Gastrocnemius medialis (tissue), 4 donors: ENCODE measurements around the gene SETBP1. TPM values are rescaled to one million over a fixed set of nuclear protein-coding genes. Genes with fewer than 3 reads are reported as not detected.

ENCODE experiments used
- ATAC-seq, 2 donors: fragments of 150-250 bp; one replicate each; pipeline ENCODE4 v1.9.1; 2016
- DNase-seq, 2 donors: peaks; one replicate each; pipeline ENCODE4 v3.0.0-alpha.2; 2019
- H3K27ac ChIP-seq, 4 donors: fragments of 200-600 bp; sonication (generic); 1 replicate in 1 of 4; 2 replicates in 3 of 4; pipeline ENCODE4 v1.5.1; 2016 to 2018; ENCODE audit warnings: mild to moderate bottlenecking in 2 of 4, moderate library complexity in 1 of 4
- H3K27me3 ChIP-seq, 3 donors: fragments of 200-600 bp; sonication (generic) in 2 of 3; 1 replicate in 1 of 3; 2 replicates in 2 of 3; pipeline versions ENCODE4 v1.5.1 to v1.6.0; 2016 to 2019; ENCODE audit warnings: mild to moderate bottlenecking in 1 of 3, moderate library complexity in 1 of 3
- H3K36me3 ChIP-seq, 2 donors: fragments of 200-600 bp; sonication (generic) in 1 of 2; one replicate each; pipeline ENCODE4 v1.5.1; 2017 to 2018
- H3K4me1 ChIP-seq, 2 donors: fragments of 200-600 bp; sonication (generic) in 1 of 2; one replicate each; pipeline ENCODE4 v1.5.1; 2016 to 2017; ENCODE audit warnings: mild to moderate bottlenecking in 2 of 2
- H3K4me3 ChIP-seq, 4 donors: fragments of 200-600 bp; sonication (generic) in 3 of 4; 1 replicate in 1 of 4; 2 replicates in 3 of 4; pipeline ENCODE4 v1.5.1; 2016 to 2019; ENCODE audit warnings: mild to moderate bottlenecking in 2 of 4
- H3K9me3 ChIP-seq, 3 donors: fragments of 200-600 bp; sonication (generic) in 2 of 3; 1 replicate in 1 of 3; 2 replicates in 2 of 3; pipeline ENCODE4 v1.5.1; 2016 to 2019
- CTCF ChIP-seq, 5 experiments: fragments of 450-650 bp in 3 of 5; fragments of 200-600 bp in 2 of 5; sonication (generic) in 2 of 5; IDR thresholded peaks in 4 of 5; conservative IDR thresholded peaks in 1 of 5; 1 replicate in 4 of 5; 2 replicates in 1 of 5; pipeline ENCODE4 v1.5.1; 2016 to 2019; ENCODE audit warnings: antibody characterized with exemption in 5 of 5, mild to moderate bottlenecking in 3 of 5, moderate library complexity in 3 of 5
- POLR2A ChIP-seq, 2 donors: fragments of 450-650 bp; IDR thresholded peaks; one replicate each; pipeline ENCODE4 v1.6.1; 2017; ENCODE audit warnings: antibody characterized with exemption in 2 of 2, mild to moderate bottlenecking in 2 of 2, moderate library complexity in 2 of 2
- in situ Hi-C, 4 donors: fragments of 200-750 bp; cut with MboI; loops; one replicate each; pipeline versions ENCODE4 v1.15.0 to v1.8.0; 2017; ENCODE audit warnings: low sequenced_read_pairs in 4 of 4
- intact Hi-C: fragments of 100-400 bp; cut with DNase I; formaldehyde crosslinking; loops from one replicate; pipeline ENCODE4 v1.15.1; 2023; ENCODE audit warnings: low total_unique reads
- total RNA-seq, 4 donors: library from RNA; depleted of rRNA; stranded (reverse); fragments of >200 nt; gene quantifications; one replicate each; pipeline versions ENCODE4 v1.1.0 to v1.2.3, GENCODE V29; 2016

The SETBP1 gene
- total RNA-seq, 4 donors from 2014 or later = 9.2 to 20.0 (median 15.3) TPM

GRCh38 chr18:44724105-44724778, 43.6 kb downstream of the SETBP1 start:
- intact Hi-C loops = no loop called here
- DNase-seq = no peak
- ATAC-seq = no peak
- Histone ChIP-seq H3K27ac (peak overlapping the region; percentile 58 to 79 (median 72)), H3K9me3 (no peaks in the 10 kb centered on the region), H3K27me3 (no peaks in the 10 kb centered on the region), H3K4me1 (peaks cover 65 to 76% of the 10 kb centered on the region in 2 donors), H3K36me3 (no peaks in the 10 kb centered on the region), H3K4me3 (no peak overlapping the region)
- TF ChIP-seq CTCF (IDR thresholded peaks at IDR 0.05 in 4 of 5, conservative IDR thresholded peaks at IDR 0.05 in 1 of 5) (no peak), POLR2A (IDR thresholded peaks at IDR 0.05) (no peak)
- in situ Hi-C loops = no loop called here

GRCh38 chr18:44725300-44726058, 44.8 kb downstream of the SETBP1 start:
- Histone ChIP-seq H3K27me3 (no peaks in the 10 kb centered on the region), H3K4me3 (peak overlapping the region in 2 of 4 donors; percentile 19 to 33), H3K9me3 (no peaks in the 10 kb centered on the region), H3K27ac (peak overlapping the region; percentile 58 to 79 (median 72)), H3K36me3 (no peaks in the 10 kb centered on the region), H3K4me1 (peaks cover 61 to 71% of the 10 kb centered on the region in 2 donors)
- in situ Hi-C loops (no loop called here), intact Hi-C loops (no loop called here)
- TF ChIP-seq POLR2A (IDR thresholded peaks at IDR 0.05) = no peak
- no peak for TF ChIP-seq CTCF (IDR thresholded peaks at IDR 0.05 in 4 of 5, conservative IDR thresholded peaks at IDR 0.05 in 1 of 5)
- ATAC-seq (peak; percentile 57 to 69), DNase-seq (no peak)

DNA sequence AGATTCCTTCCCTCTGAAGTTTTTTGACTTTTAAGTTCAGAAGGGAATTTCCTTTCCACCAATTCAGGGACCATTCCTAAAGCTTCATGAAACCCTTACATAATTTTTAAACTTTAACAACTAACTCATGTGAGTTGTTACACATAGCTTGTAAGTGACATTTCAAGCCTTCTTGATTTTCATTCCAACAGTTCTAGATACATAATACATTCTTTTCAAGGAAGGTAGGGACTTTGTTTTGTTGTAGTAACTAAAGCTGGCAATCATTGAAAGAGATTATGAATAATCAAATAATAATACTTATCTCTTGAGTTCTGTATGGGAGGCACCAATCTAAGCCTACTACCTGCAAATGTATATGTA, 45.4 kb downstream of the SETBP1 start:
- in situ Hi-C loops = no loop called here
- H3K27me3 ChIP-seq = no peaks in the 10 kb centered on the region

DNA sequence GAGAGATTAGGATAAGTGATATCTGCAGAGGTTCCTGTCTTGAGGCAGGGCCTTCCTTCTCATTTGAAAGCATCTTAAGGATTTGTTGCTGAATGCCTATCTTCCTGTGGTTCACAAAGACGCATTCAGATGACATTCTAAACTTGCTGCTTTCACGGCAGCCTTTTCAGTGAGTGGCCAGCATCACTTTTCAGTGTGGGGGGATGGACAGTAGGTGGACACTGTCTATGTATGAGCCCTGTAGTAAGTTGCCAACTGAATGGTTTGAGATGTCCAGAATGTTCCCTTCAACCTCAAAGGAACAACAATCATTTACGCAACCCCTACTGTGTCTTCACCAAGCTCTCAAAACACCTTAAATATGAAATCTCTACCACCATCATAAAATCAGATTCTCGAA, 46.6 kb downstream of the SETBP1 start:
- in situ Hi-C loops = no loop called here
- Histone ChIP-seq H3K27me3 (no peaks in the 10 kb centered on the region), H3K9me3 (no peaks in the 10 kb centered on the region), H3K4me3 (no peak overlapping the region), H3K36me3 (no peaks in the 10 kb centered on the region), H3K27ac (peak overlapping the region in 3 of 4 donors; percentile 10 to 35 (median 16)), H3K4me1 (peaks cover 73 to 80% of the 10 kb centered on the region in 2 donors)
- intact Hi-C loops = no loop called here
- ATAC-seq (peak in 1 of 2 donors; percentile 37), DNase-seq (no peak)
- TF ChIP-seq CTCF (IDR thresholded peaks at IDR 0.05 in 4 of 5, conservative IDR thresholded peaks at IDR 0.05 in 1 of 5) (no peak), POLR2A (IDR thresholded peaks at IDR 0.05) (no peak)

More for the DNA sequence above, 45.4 kb downstream of the SETBP1 start:
- peak overlapping the region; percentile 58 to 79 (median 72) for H3K27ac ChIP-seq
- ATAC-seq (no peak), DNase-seq (no peak)
- TF ChIP-seq POLR2A (IDR thresholded peaks at IDR 0.05) = no peak
- no peak for TF ChIP-seq CTCF (IDR thresholded peaks at IDR 0.05 in 4 of 5, conservative IDR thresholded peaks at IDR 0.05 in 1 of 5)
- peaks cover 66 to 72% of the 10 kb centered on the region in 2 donors for H3K4me1 ChIP-seq
- no peaks in the 10 kb centered on the region for H3K36me3 ChIP-seq
- peak overlapping the region in 2 of 4 donors; percentile 19 to 33 for H3K4me3 ChIP-seq
- no peaks in the 10 kb centered on the region for H3K9me3 ChIP-seq
- intact Hi-C loops = no loop called here
